T47D (cell line): ENCODE data around the gene CAMK1.
A peak's percentile ranks its signal among the peaks of the same experiment; 100 is the strongest.
"Not testable (repeated sequence)": the region's sequence is repeated elsewhere in the genome, so short reads cannot be mapped to it uniquely, and the experiment has no call there.

ENCODE experiments used
- DNase-seq, 2 experiments: peaks; one replicate each; pipeline versions ENCODE4 v3.0.0 to v3.0.0-alpha.2; 2011 to 2012; ENCODE audit warnings: low read depth in 1 of 2, low spot score in 1 of 2
- JUND ChIP-seq: IDR thresholded peaks from 2 replicates; pipeline ENCODE4 v1.6.1; 2012; ENCODE audit warnings: low read depth
- in situ Hi-C: cut with HindIII; loops from 2 replicates; pipeline ENCODE4 v1.10.0; 2016; ENCODE audit warnings: low sequenced_read_pairs, low pct_unique_long_range_greater_than_20kb

The CAMK1 gene

DNA sequence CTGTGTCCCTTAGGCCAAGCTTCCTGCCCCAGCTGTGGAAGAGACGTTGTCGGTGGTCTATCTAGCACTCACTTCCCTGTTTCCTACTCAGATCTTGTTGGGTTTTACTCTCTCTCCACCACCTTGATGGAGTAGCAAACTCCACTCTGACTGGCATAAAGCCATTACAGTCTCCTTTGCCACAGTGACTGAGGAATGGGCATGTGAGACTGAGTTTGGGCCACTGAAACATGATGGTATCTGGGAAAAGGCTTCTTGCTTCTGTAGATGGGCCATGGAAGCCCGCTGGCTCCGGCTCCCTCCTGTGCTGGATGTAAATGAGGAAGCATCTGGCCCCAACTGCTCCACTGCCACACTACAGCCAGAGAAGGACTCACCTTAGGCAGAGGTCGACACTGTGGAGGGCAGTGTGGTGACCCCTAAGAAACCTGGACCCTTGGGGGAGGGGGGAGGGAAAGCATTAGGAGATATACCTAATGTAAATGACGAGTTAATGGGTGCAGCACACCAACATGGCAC, 9.4 kb upstream of the CAMK1 start:
- no peak for TF ChIP-seq JUND
- no peak for DNase-seq

DNA sequence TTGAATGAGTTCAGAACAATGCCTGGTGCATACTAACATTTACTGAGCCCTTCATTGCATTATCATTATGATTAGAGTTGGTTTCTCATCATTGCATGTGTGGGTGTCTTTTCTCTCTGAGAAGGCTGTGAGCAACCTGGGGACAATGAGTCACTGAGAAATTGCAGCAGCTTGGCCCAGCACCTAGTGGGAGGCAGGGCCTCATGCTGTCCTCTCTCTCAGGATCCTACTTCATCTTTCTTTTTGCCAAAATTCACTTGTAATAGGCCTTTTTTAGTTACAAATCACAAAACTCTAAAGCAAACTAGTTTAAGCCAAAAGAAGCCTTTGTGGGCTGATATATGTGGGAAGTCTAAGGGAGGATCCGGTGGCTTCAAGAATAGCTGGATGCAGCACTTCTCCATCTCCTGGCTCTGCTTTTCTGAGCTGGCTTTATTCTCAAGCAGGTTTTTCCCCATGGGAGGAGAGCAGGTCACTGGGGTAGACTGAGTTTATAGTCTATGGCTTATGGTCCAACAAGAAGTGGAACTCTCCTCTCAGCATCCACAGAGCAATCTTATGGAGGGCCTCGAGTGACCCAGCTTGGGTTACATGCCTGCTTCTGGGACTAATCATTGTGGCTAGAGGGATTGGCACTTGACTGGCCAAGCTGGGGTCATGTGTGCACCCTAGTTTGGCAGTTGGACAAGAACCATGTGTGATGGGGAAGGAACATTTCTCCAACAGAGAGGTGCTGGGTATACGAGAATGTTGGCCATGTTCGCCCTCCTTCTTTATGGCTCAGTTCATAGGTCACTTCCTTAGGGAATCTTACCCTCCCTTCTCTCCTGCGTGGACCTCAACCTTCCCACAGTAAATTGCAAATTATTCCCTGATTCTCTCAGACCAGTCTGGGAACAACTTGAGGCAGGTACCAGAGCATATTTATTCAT, 8.7 kb upstream of the CAMK1 start:
- in situ Hi-C loops: no loop called here
- no peak for TF ChIP-seq JUND
- DNase-seq: no peak

More for the DNA sequence above, 9.4 kb upstream of the CAMK1 start:
- in situ Hi-C loops: no loop called here

DNA sequence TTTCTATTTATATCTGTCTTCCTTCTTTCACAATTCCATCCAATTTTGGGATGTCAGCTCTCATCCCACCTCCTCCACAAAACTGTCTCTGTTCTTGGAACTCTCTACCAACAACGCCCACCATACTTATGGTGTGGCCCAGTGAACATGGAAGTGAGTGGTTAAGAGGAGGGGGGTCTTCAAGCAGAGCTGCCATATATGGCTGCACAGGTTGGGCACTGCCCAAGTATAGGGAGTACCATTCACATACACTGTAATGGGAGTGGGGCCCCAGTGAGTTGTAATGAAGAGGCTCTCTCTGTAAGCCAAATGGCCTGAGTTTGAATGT, 7.9 kb upstream of the CAMK1 start:
- in situ Hi-C loops: no loop called here
- no peak for DNase-seq
- no peak for TF ChIP-seq JUND

- in situ Hi-C loops: no loop called here
- no peak for DNase-seq
- TF ChIP-seq JUND: no peak
Observed at GRCh38 chr3:9776896-9777693, 7.3 kb upstream of the CAMK1 start.

DNA sequence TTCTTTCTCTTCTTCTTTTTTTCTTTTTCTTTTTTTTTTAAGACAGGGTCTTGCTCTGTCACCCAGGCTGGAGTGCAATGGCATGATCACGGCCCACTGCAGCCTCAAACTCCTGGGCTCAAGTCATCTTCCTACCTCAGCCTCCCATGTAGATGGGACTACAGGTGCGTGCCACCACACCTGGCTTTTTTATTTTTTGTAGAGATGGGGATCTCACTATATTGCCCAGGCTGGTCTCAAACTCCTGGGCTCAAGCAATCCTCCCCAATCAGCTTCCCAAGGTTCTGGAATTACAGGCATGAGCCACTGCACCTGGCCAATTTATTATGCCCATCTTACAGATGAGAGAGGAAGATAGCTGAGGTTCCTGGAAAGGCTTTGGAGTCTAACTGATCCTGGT, 1.3 kb upstream of the CAMK1 start:
- in situ Hi-C loops, DNase-seq: not testable (repeated sequence)

DNA sequence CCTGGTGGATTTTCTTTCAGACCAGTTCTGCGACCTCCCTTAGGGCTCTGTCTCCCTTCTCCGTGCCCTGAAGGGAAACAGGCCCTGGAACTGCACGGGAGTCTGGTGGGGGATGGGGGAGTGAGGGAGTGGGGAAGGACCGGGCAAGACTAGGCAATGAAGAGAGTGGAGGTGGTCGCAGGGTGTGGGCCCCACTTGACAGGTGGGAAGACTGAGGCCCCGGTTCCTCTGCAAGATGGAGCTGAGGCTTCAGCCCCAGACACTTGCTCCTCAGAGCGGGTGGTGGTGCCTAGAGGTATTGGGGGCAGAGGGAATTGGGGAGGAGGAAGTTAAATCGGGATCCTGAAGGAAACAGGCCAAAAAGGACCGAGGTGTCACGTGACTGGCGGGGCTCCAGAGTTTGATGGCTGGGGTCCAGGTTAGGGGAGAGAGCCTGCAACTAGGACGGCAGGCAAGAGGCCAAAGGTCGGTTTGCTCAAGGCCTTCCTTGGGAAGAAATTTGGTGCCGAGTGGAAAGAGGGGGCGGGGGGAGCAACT, 597 bp upstream of the CAMK1 start:
- TF ChIP-seq JUND: no peak
- no peak for DNase-seq
- in situ Hi-C loops: no loop called here

DNA sequence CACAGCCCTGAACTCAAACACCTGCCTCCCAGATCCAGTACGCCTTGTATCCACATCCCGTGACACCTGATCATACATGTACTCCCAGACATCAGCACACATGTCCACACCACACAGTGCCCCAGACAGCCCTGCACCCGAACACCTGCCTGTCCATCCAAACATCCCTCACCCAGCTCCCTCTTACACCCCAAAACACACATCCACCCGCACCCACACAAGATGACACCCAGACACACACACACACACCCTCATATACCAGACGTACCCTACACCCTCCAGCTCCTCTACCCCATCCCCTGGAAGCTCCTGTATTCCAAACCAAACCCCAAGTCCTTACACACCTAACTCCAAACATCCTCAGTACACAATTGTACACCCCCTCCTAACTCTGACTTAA, 735 bp downstream of the CAMK1 start:
- in situ Hi-C loops: no loop called here
- no peak for DNase-seq
- TF ChIP-seq JUND: no peak

DNA sequence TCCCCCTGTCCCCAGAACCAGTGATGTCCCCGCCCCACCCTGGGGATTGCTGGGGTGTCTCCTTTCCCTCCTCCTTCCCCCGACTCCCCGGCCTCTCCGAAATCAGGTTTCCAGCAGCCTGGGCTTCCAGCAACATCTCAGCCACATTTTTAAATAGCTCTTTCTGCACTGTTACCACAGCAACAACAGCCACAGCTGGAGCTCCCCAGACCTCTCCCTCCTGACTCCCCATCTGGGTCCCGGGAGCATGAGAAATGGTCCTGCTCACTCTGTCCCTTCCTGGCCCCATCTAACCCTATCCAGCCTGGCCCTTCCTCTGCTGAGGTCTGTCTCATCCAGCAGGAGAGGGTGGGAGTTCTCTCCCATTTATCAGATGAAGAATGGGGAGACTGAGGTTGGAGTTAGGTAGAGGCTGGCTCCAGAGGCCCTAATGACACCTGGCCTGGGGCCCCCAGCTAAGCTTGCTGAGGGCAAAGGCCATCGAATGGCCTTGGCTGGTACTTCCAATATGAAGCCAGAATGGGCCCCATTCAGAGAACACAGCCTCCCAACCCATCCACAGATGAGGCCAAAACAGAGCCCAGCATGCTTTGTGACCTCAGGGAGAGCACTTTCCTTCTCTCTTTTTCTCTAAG, 1.5 kb downstream of the CAMK1 start:
- in situ Hi-C loops: no loop called here
- no peak for DNase-seq
- no peak for TF ChIP-seq JUND

- no peak for DNase-seq
- TF ChIP-seq JUND: no peak
- in situ Hi-C loops: no loop called here
Observed at GRCh38 chr3:9767418-9767817, 2.3 kb downstream of the CAMK1 start.

- TF ChIP-seq JUND: no peak
- DNase-seq: peak in 1 of 2 experiments; percentile 8
- in situ Hi-C loops: no loop called here
Observed at GRCh38 chr3:9765865-9766264, 3.9 kb downstream of the CAMK1 start.

GRCh38 chr3:9762871-9763270, 6.9 kb downstream of the CAMK1 start:
- in situ Hi-C loops: no loop called here
- DNase-seq: no peak
- no peak for TF ChIP-seq JUND

DNA sequence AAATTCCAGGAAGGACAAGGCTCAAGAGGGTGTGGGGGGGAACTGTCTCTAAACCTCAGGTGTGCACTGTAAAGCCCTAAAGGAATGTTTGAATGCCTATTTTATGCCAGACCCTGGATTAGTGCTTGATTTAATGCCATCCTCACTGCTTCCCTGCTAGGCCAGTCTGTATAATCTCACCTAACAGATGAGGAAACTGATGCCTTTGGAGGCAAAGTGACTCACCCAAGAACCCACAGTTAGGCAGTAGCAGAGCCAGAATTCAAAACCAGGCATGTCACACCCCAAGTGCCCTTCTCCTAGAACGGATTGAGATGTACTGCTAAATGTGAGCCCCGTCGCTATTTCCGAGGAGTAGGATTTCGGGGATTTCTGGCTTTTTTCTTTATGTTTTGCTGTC, 7.8 kb downstream of the CAMK1 start:
- in situ Hi-C loops: no loop called here
- no peak for DNase-seq
- TF ChIP-seq JUND: no peak
